ENCODE results near the gene TPPP. TPM values are rescaled to one million over a fixed set of nuclear protein-coding genes. Genes with fewer than 3 reads are reported as not detected.

Gene TPPP
- total and polyA plus RNA-seq, 7 donors: 0.60 to 15.5 (median 7.1) TPM

- no peaks in the 10 kb centered on the region for H3K36me3 ChIP-seq
- peak; percentile 59 for DNase-seq
- H3K9me3 ChIP-seq: no peaks in the 10 kb centered on the region
- H3K27me3 ChIP-seq: no peaks in the 10 kb centered on the region
- intact Hi-C loops (cut with DNase I): no loop called here
- no peak for TF ChIP-seq POLR2AphosphoS5 (IDR thresholded peaks at IDR 0.05)
- no peak for TF ChIP-seq POLR2A (IDR thresholded peaks at IDR 0.05)
- TF ChIP-seq CTCF (IDR thresholded peaks at IDR 0.05): no peak
- TF ChIP-seq EP300 (IDR thresholded peaks at IDR 0.05): no peak
- no peak overlapping the region for H3K27ac ChIP-seq
- H3K4me1 ChIP-seq: no peaks in the 10 kb centered on the region
- H3K4me3 ChIP-seq: no peak overlapping the region
- WGBS, 2 donors: 65 to 84% methylated on average over 11 of the region's 11 CpGs
These were observed 40.3 kb downstream of the TPPP start for GRCh38 chr5:652773-653350.

GRCh38 chr5:652023-652515 lies 41.1 kb downstream of the TPPP start:
- no peak overlapping the region for H3K4me3 ChIP-seq
- intact Hi-C loops (cut with DNase I): no loop called here
- no peaks in the 10 kb centered on the region for H3K27me3 ChIP-seq
- no peak overlapping the region for H3K27ac ChIP-seq
- H3K36me3 ChIP-seq: no peaks in the 10 kb centered on the region
- no peaks in the 10 kb centered on the region for H3K4me1 ChIP-seq
- no peaks in the 10 kb centered on the region for H3K9me3 ChIP-seq
- TF ChIP-seq CTCF (IDR thresholded peaks at IDR 0.05) (no peak), EP300 (IDR thresholded peaks at IDR 0.05) (no peak), POLR2A (IDR thresholded peaks at IDR 0.05) (no peak), POLR2AphosphoS5 (IDR thresholded peaks at IDR 0.05) (no peak)
- peak; percentile 37 for DNase-seq
- WGBS, 2 donors: 96% methylated on average over 8 of the region's 8 CpGs

GRCh38 chr5:651296-652022 lies 41.7 kb downstream of the TPPP start:
- H3K4me3 ChIP-seq: no peak overlapping the region
- intact Hi-C loops (cut with DNase I): no loop called here
- H3K27ac ChIP-seq: no peak overlapping the region
- TF ChIP-seq POLR2AphosphoS5 (IDR thresholded peaks at IDR 0.05): no peak
- TF ChIP-seq POLR2A (IDR thresholded peaks at IDR 0.05): no peak
- TF ChIP-seq CTCF (IDR thresholded peaks at IDR 0.05): no peak
- no peak for TF ChIP-seq EP300 (IDR thresholded peaks at IDR 0.05)
- H3K4me1 ChIP-seq: no peaks in the 10 kb centered on the region
- WGBS, 2 donors: 95 to 96% methylated on average over 16 of the region's 16 CpGs
- DNase-seq: peak; percentile 28
- no peaks in the 10 kb centered on the region for H3K9me3 ChIP-seq
- H3K27me3 ChIP-seq: no peaks in the 10 kb centered on the region
- H3K36me3 ChIP-seq: no peaks in the 10 kb centered on the region

DNA sequence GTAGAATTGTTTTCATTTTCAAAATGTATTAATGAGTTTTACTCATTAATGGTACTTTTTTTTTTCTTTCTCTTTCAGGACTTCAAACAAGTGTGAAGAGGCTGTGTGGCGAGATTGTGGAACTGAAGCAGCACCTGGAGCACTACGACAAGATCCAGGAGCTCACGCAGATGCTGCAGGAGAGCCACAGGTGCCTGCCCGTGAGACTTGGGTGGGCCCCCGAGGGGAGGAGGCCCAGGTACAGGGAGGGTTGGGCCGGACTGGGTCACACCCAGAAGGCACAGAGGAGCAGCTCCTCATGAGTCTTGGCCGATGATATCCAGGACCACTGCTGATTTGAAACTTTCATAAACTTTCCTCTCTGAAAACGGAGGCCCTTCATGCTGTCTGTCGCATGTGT lies 45.4 kb downstream of the TPPP start:
- H3K4me1 ChIP-seq: no peaks in the 10 kb centered on the region
- H3K4me3 ChIP-seq: no peak overlapping the region
- peaks cover 0 to 3% (median 0%) of the 10 kb centered on the region in 4 donors for H3K36me3 ChIP-seq
- no peaks in the 10 kb centered on the region for H3K27me3 ChIP-seq
- DNase-seq: peak; percentile 40
- no peak overlapping the region for H3K27ac ChIP-seq
- intact Hi-C loops (cut with DNase I): no loop called here
- H3K9me3 ChIP-seq: no peaks in the 10 kb centered on the region
- TF ChIP-seq POLR2A (IDR thresholded peaks at IDR 0.05) (no peak), CTCF (IDR thresholded peaks at IDR 0.05) (no peak), POLR2AphosphoS5 (IDR thresholded peaks at IDR 0.05) (no peak), EP300 (IDR thresholded peaks at IDR 0.05) (no peak)
- 98 to 99% methylated on average over 9 of the region's 9 CpGs for WGBS, 2 donors
